H4 (cell line): ENCODE measurements around the gene CFAP20. TPM values are rescaled to one million over a fixed set of nuclear protein-coding genes. Genes with fewer than 3 reads are reported as not detected.
"Not testable (repeated sequence)": the region's sequence is repeated elsewhere in the genome, so short reads cannot be mapped to it uniquely, and the experiment has no call there.

Source experiments
- DNase-seq: peaks from one replicate; pipeline ENCODE4 v3.0.0-alpha.2; 2015; ENCODE audit warnings: low spot score
- total RNA-seq: library from RNA; depleted of rRNA; stranded (reverse); fragments of >200 nt; shearing (Covaris generic); gene quantifications from 2 replicates; pipeline ENCODE4 v1.2.3, GENCODE V29; 2014

Gene CFAP20
- total RNA-seq, 1 experiment from 2014 or later, result 89.4 TPM

DNA sequence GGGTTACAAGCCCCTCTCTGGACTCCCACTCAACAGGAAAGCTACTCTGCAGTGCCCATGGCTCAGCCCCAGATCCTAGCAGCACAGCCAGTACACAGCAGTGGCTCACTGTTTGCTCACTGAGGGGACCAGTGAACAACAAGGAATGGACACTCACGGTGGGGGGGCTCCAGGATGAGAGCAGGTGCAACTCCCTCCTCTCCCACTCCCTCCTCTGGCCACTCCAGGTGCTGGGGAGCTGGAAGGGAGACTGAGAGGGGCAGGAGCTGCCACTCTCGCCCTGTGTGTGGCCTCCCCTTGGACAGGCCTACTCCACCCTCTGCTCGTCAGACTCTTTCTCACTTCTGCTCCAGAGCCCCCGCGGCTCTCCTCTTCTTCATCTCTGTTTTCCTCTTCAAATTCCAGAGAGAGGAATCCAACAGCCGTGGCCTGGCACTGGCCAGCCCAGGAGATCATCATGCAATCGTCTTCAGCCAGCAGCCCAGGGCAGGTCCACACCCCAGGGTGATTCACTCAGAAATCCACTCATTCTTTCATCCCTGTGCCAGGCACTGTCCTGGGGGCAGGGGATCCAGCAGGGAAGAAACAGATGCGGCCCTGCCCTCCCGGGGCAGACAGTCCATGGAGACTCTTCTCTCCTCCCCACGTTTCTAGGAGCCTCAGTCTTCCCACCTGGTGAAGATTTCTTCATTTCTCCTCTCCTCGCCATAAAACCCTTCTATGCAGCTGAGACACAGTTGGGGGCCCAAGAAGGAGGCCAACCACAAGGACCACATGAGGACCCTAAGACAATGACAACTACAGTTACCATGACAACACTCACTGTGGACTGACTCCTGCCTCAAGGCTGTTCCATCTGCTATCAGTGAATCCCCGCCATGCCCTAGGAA, 30.7 kb downstream of the CFAP20 start:
- DNase-seq, result no peak

DNA sequence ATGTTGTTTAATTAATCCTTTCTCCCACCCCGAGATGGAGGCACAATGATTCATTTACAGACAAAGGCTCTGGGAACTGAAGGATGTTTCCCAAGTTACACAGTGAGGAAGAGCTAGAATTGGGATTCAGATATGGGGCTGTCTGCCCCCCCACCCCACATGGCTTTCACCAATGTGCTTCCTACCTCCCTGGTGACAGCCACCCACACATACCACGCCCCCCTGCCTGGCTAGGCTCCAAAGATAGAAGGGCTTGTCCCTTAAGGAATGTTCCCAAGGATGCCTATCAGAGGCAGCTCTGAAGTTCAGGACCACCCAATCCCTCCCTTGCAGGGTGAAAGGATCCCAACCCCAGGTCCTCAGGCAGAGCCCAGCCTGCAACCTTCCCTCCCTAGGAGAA, 32.9 kb downstream of the CFAP20 start:
- DNase-seq, result no peak

DNA sequence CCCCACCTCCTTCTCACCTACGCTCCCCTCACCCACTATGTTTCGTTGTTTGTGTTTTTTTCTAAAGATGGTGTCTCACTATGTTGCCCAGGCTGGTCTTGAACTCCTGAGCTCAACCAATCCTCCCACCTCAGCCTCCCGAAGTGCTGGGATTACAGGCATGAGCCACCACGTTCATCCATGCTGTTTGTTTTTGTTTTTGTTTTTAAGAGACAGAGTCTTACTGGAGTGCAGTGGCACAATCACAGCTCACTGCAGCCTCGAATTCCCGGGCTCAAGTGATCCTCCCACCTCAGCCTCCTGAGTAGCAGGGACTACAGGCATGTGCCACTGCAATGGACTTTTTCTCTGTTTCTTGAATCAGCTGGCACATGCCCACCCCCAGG, 33.6 kb downstream of the CFAP20 start:
- DNase-seq, result not testable (repeated sequence)

DNA sequence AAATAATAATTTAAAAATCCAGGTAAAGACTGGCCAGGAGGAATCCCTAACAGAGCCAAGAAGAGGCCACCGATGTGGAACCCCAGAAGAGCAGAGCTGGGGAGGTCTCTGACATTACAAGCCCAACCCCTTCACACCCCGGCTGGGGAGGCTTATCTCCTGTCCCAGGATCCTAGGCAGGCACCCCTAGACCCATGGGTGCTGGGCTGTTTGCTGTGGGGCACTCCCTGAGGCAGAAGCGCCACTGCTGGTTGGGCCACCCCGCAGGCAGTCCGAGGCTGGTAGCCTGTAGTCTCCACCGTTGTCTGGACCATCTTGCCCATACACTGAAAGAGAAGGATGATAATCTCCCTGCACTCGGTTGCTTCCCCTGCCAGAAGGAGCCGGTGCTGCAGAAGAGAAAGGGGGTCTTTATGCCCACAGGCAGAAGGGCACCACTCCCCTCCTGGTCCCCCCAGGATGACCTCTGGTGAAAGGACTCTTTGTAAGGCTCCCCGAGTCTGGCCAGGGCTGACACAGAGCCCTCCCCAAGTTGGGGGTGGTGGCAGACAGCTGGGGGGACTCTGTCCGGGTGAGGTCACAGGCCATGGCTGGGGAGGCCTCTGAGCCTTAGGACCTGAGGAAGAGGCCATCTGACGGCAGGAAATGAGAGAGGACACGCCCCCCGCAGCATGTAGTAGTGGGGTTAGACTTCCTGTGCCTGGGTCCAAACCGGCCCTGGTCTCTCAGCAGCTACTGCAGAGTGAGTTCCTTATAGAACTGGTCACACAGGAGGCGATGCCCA, 34.2 kb downstream of the CFAP20 start:
- DNase-seq, result no peak

DNA sequence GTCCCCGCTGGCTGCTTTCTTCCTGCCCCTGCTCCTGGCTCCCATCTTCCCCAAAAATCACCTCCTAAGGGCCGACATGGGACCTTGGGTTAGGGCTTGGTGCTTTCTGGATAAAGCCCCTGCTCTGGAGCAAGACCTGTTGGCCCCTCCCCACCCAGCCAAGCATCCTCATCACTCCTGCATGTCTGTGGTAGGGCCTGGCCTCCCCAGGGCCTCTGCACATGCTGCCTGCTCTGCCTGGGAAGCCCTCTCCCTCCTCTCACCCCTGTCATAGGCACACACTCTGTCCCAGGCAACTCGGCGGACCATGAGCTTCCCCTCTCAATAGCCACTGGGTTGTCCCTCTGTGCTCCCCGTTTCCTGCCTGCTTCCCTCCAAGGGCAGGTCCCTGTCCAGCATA, 35.2 kb downstream of the CFAP20 start:
- DNase-seq, result no peak

DNA sequence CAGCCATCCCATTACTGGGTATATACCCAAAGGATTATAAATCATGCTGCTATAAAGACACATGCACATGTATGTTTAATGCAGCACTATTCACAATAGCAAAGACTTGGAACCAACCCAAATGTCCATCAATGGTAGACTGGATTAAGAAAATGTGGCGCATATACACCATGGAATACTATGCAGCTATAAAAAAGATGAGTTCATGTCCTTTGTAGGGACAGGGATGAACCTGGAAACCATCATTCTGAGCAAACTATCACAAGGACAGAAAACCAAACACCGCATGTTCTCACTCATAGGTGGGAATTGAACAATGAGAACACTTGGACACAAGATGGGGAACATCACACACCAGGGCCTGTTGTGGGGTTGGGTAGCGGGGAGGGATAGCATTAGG, 38.8 kb downstream of the CFAP20 start:
- not testable (repeated sequence) for DNase-seq

GRCh38 chr16:58088091-58088490, 41.1 kb downstream of the CFAP20 start:
- DNase-seq, result no peak

- DNase-seq, result peak; percentile 1
Observed at GRCh38 chr16:58087209-58087913, 41.8 kb downstream of the CFAP20 start.

DNA sequence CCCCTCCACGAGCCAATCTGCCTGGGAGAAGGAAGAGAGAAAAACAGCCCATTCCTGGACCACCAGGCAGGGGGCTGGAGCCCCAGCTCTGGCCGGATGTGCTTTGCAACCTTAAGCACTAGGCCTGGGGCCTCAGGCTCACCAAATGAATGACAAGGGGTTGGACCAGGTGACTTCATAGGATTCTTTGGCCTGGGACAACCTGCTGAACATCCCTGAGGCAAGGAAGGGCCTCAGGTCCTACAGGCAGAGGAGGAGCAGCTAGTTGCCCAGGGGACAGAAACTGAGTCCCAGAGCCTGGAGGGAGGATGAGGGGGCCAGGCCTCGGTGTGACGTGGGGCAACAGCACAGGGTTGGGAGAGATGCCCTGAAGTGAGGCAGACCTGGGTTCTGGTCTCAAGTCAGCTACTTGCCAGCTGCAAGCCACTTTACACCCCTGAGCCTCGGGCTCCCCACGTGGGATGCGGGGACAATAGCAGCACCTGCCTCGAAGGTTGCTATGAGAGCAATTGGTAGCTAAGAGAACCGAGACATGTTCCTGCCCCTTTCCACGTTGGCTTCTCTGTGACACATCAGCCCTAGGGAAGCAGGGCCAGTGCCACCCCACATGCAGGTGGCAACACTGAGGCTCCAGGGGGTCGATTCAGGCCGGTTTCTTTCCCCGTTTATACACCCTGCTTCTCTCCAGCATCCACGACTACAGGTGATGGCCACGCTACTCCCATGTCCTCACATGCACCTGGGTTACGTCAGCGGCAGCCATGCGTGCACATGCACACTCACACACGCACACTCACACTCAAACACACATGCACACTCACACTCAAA, 42.6 kb downstream of the CFAP20 start:
- DNase-seq, result peak; percentile 2

GRCh38 chr16:58085584-58086251, 43.5 kb downstream of the CFAP20 start:
- DNase-seq, result no peak

GRCh38 chr16:58085171-58085570, 44.0 kb downstream of the CFAP20 start:
- no peak for DNase-seq

- no peak for DNase-seq
Observed at GRCh38 chr16:58084635-58085034, 44.5 kb downstream of the CFAP20 start.

DNA sequence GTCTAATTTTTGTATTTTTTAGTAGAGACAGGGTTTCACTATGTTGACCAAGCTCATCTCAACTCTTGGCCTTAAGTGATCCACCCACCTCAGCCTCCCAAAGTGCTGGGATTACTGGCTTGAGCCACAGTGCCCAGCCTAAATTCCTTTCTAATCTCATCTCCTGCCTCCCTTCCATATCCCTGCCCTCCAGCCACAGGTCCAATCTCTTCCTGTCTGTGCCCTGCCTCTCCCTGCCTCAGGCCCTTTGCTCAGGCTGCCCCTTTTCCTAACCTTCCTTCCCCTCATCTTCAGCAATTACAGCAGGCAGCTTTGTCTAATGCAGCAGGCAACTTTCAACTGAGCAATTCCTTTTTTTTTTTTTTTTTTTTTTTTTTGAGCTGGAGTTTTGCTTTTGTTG, 46.8 kb downstream of the CFAP20 start:
- no peak for DNase-seq

DNA sequence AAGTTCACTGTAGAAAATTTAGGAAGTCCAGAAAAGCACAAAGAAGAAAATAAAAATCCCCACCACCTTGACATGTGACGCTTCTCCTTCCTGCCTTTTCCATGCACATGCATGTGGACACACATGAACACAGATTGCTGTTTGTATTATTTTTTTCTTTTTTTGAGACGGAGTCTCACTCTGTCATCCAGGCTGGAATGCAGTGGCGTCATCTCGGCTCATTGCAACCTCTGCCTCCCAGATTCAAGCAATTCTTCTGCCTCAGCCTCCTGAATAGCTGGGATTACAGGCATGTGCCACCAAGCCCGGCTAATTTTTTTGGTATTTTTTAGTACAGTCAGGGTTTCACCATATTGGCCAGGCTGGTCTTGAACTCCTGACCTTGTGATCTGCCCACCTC, 48.5 kb downstream of the CFAP20 start:
- not testable (repeated sequence) for DNase-seq

- no peak for DNase-seq
Observed at GRCh38 chr16:58077796-58078195, 51.4 kb downstream of the CFAP20 start.

- DNase-seq, result no peak
Observed at GRCh38 chr16:58076514-58076913, 52.7 kb downstream of the CFAP20 start.

- DNase-seq, result no peak
Observed at GRCh38 chr16:58074657-58075056, 54.5 kb downstream of the CFAP20 start.

GRCh38 chr16:58073086-58073485, 56.1 kb downstream of the CFAP20 start:
- DNase-seq, result not testable (repeated sequence)

DNA sequence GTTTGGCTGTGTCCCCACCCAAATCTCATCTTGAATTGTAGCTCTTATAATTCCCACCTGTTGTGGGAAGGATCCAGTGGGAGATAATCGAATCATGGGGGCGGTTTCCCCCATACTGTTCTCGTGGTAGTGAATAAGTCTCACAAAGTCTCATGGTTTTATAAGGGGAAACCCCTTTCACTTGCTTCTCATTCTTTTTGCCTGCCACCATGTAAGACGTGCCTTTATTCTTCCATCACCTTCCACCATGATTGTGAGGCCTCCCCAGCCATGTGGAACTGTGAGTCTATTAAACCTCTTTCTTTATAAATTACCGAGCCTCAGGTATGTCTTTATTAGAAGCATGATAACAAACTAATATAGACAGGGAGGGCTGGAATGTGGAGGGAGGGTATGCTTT, 57.0 kb downstream of the CFAP20 start:
- not testable (repeated sequence) for DNase-seq

- DNase-seq, result no peak
Observed at GRCh38 chr16:58070585-58070984, 58.6 kb downstream of the CFAP20 start.
